ENCODE results near the gene LMTK2. TPM values are rescaled to one million over a fixed set of nuclear protein-coding genes. Genes with fewer than 3 reads are reported as not detected.

Gene LMTK2
- total RNA-seq, 2 donors from 2014 or later, result 13.0 to 17.9 TPM

- DNase-seq (ENCODE audit: low spot score), result no peak
- intact Hi-C loops (cut with DNase I), result no loop called here
These were observed 132.3 kb downstream of the LMTK2 start for GRCh38 chr7:98238976-98239375.

GRCh38 chr7:98240961-98241673 lies 134.5 kb downstream of the LMTK2 start:
- no peak for DNase-seq (ENCODE audit: low spot score)
- intact Hi-C loops (cut with DNase I), result no loop called here

- intact Hi-C loops (cut with DNase I), result no loop called here
- DNase-seq (ENCODE audit: low spot score), result no peak
These were observed 135.1 kb downstream of the LMTK2 start for GRCh38 chr7:98241674-98242241.

GRCh38 chr7:98242342-98242741 lies 135.7 kb downstream of the LMTK2 start:
- intact Hi-C loops (cut with DNase I), result no loop called here

GRCh38 chr7:98242934-98243333 lies 136.3 kb downstream of the LMTK2 start:
- DNase-seq (ENCODE audit: low spot score), result no peak
- intact Hi-C loops (cut with DNase I), result no loop called here

More at GRCh38 chr7:98242342-98242741, 135.7 kb downstream of the LMTK2 start:
- DNase-seq (ENCODE audit: low spot score), result no peak

- no peak for DNase-seq (ENCODE audit: low spot score)
- intact Hi-C loops (cut with DNase I), result no loop called here
These were observed 138.2 kb downstream of the LMTK2 start for GRCh38 chr7:98244871-98245270.

GRCh38 chr7:98248156-98248555 lies 141.5 kb downstream of the LMTK2 start:
- intact Hi-C loops (cut with DNase I), result no loop called here
- no peak for DNase-seq (ENCODE audit: low spot score)

GRCh38 chr7:98249106-98249505 lies 142.4 kb downstream of the LMTK2 start:
- intact Hi-C loops (cut with DNase I), result no loop called here
- DNase-seq (ENCODE audit: low spot score), result no peak

- DNase-seq (ENCODE audit: low spot score), result no peak
- intact Hi-C loops (cut with DNase I), result no loop called here
These were observed 144.1 kb downstream of the LMTK2 start for GRCh38 chr7:98250789-98251188.

- intact Hi-C loops (cut with DNase I), result no loop called here
- no peak for DNase-seq (ENCODE audit: low spot score)
These were observed 144.6 kb downstream of the LMTK2 start for GRCh38 chr7:98251231-98251600.

- intact Hi-C loops (cut with DNase I), result no loop called here
- peak; percentile 98 for DNase-seq (ENCODE audit: low spot score)
These were observed 145.2 kb downstream of the LMTK2 start, which contains the start of gene TECPR1 for GRCh38 chr7:98251601-98252424. Gene TECPR1, minus strand, starts transcription at chr7:98252232. Its CDS starts 6,086 bp downstream, at chr7:98246146.

GRCh38 chr7:98252425-98253054 lies 145.9 kb downstream of the LMTK2 start:
- intact Hi-C loops (cut with DNase I), result no loop called here
- DNase-seq (ENCODE audit: low spot score), result no peak

- DNase-seq (ENCODE audit: low spot score), result no peak
- intact Hi-C loops (cut with DNase I), result no loop called here
These were observed 147.9 kb downstream of the LMTK2 start for GRCh38 chr7:98254516-98254915.

GRCh38 chr7:98254951-98255610 lies 148.4 kb downstream of the LMTK2 start:
- intact Hi-C loops (cut with DNase I), result no loop called here
- no peak for DNase-seq (ENCODE audit: low spot score)

- DNase-seq (ENCODE audit: low spot score), result no peak
- intact Hi-C loops (cut with DNase I), result no loop called here
These were observed 149.8 kb downstream of the LMTK2 start for GRCh38 chr7:98256431-98256830.

GRCh38 chr7:98257701-98258100 lies 151.0 kb downstream of the LMTK2 start:
- intact Hi-C loops (cut with DNase I), result no loop called here
- no peak for DNase-seq (ENCODE audit: low spot score)

All from posterior vena cava (tissue), 2 donors.